Pericardium fibroblast (primary cell): ENCODE results near the gene CALN1. TPM values are rescaled to one million over a fixed set of nuclear protein-coding genes. Genes with fewer than 3 reads are reported as not detected.

Experiments
- total RNA-seq: library from RNA; depleted of rRNA; stranded (reverse); fragments of >200 nt; gene quantifications from 2 replicates; pipeline ENCODE4 v1.2.3, GENCODE V29; 2015

The CALN1 gene
- not detected in 2 replicates for total RNA-seq

GRCh38 chr7:72412121-72412618, at the start of gene CALN1:
Gene CALN1, minus strand, starts transcription at chr7:72412338.

